Breast epithelium (tissue), 4 donors: ENCODE results near the gene FAU. TPM values are rescaled to one million over a fixed set of nuclear protein-coding genes. Genes with fewer than 3 reads are reported as not detected.

Source experiments
- DNase-seq, 2 donors: peaks; one replicate each; pipeline ENCODE4 v3.0.0-alpha.2; 2019; ENCODE audit warnings: low spot score in 2 of 2
- H3K27ac ChIP-seq, 2 donors: fragments of 200-600 bp; sonication (generic) in 1 of 2; one replicate each; pipeline ENCODE4 v1.5.1; 2016 to 2019; ENCODE audit warnings: mild to moderate bottlenecking in 1 of 2
- H3K27me3 ChIP-seq, 2 donors: fragments of 200-600 bp; sonication (generic) in 1 of 2; one replicate each; pipeline versions ENCODE4 v1.5.1 to v1.6.0; 2017 to 2019; ENCODE audit warnings: control low read depth in 1 of 2, mild to moderate bottlenecking in 1 of 2
- H3K36me3 ChIP-seq: fragments of 200-600 bp; one replicate; pipeline ENCODE4 v1.5.1; 2019
- H3K4me1 ChIP-seq, 2 donors: fragments of 200-600 bp; sonication (generic); one replicate each; pipeline ENCODE4 v1.5.1; 2016 to 2019; ENCODE audit warnings: control low read depth in 1 of 2
- H3K4me3 ChIP-seq, 3 donors: fragments of 200-600 bp; sonication (generic); 1 replicate in 2 of 3; 2 replicates in 1 of 3; pipeline ENCODE4 v1.5.1; 2016 to 2019; ENCODE audit warnings: mild to moderate bottlenecking in 3 of 3, moderate library complexity in 2 of 3
- H3K9me3 ChIP-seq, 2 donors: fragments of 200-600 bp; sonication (generic) in 1 of 2; one replicate each; pipeline ENCODE4 v1.5.1; 2016 to 2019; ENCODE audit warnings: control low read depth in 1 of 2
- POLR2A ChIP-seq: fragments of 450-650 bp; IDR thresholded peaks from one replicate; pipeline ENCODE4 v1.6.1; 2016; ENCODE audit warnings: antibody characterized with exemption, mild to moderate bottlenecking, moderate library complexity
- POLR2AphosphoS5 ChIP-seq, 3 donors: sonication (generic); formaldehyde crosslinking; IDR thresholded peaks; one replicate each; pipeline ENCODE4 v1.6.1; 2017; ENCODE audit warnings: antibody characterized with exemption in 3 of 3
- intact Hi-C: fragments of 100-400 bp; cut with DNase I; formaldehyde crosslinking; loops from one replicate; pipeline ENCODE4 v1.15.1; 2023; ENCODE audit warnings: low total_unique reads
- total RNA-seq, 3 donors: library from RNA; depleted of rRNA; stranded (reverse); fragments of >200 nt; gene quantifications; one replicate each; pipeline ENCODE4 v1.1.0, GENCODE V29; 2016
- TF ChIP-seq, protein P1 (sequence below), 3 donors: fragments of 450-650 bp; IDR thresholded peaks; one replicate each; pipeline ENCODE4 v1.5.1; 2016 to 2017; ENCODE audit warnings: antibody characterized with exemption in 3 of 3, mild to moderate bottlenecking in 3 of 3, moderate library complexity in 3 of 3

FAU gene
- total RNA-seq, 3 donors from 2014 or later, result 786 to 1,230 (median 855) TPM

DNA sequence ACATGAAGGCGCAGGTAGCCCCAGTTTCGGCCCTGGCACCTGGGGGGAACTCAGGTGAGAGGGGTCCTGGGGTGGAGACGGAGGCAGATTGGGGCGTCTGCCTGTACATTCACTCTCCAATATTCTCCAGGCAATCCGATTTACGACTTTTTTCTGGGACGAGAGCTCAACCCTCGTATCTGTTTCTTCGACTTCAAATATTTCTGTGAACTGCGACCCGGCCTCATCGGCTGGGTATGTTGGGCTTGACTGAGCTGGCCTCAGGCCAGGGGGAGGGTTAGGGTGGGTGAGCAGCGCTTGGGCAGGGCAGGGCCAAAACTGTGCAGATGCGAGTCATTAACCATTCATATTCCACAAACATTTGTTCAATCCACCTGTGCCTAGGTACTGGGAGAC, 8.6 kb downstream of the FAU start:
- no peak for TF ChIP-seq POLR2AphosphoS5 (IDR thresholded peaks at IDR 0.05)
- TF ChIP-seq, protein P1, sequence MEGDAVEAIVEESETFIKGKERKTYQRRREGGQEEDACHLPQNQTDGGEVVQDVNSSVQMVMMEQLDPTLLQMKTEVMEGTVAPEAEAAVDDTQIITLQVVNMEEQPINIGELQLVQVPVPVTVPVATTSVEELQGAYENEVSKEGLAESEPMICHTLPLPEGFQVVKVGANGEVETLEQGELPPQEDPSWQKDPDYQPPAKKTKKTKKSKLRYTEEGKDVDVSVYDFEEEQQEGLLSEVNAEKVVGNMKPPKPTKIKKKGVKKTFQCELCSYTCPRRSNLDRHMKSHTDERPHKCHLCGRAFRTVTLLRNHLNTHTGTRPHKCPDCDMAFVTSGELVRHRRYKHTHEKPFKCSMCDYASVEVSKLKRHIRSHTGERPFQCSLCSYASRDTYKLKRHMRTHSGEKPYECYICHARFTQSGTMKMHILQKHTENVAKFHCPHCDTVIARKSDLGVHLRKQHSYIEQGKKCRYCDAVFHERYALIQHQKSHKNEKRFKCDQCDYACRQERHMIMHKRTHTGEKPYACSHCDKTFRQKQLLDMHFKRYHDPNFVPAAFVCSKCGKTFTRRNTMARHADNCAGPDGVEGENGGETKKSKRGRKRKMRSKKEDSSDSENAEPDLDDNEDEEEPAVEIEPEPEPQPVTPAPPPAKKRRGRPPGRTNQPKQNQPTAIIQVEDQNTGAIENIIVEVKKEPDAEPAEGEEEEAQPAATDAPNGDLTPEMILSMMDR (IDR thresholded peaks at IDR 0.05), result no peak
- TF ChIP-seq POLR2A, result no peak
- H3K4me3 ChIP-seq, result peak overlapping the region in 1 of 3 donors; percentile 57
- DNase-seq, result no peak
- H3K9me3 ChIP-seq, result no peaks in the 10 kb centered on the region
- H3K4me1 ChIP-seq, result peaks cover 6 to 17% of the 10 kb centered on the region in 2 donors
- intact Hi-C loops, result no loop called here
- no peaks in the 10 kb centered on the region for H3K27me3 ChIP-seq
- peak overlapping the region in 1 of 2 donors; percentile 68 for H3K27ac ChIP-seq
- peaks cover 5% of the 10 kb centered on the region for H3K36me3 ChIP-seq

DNA sequence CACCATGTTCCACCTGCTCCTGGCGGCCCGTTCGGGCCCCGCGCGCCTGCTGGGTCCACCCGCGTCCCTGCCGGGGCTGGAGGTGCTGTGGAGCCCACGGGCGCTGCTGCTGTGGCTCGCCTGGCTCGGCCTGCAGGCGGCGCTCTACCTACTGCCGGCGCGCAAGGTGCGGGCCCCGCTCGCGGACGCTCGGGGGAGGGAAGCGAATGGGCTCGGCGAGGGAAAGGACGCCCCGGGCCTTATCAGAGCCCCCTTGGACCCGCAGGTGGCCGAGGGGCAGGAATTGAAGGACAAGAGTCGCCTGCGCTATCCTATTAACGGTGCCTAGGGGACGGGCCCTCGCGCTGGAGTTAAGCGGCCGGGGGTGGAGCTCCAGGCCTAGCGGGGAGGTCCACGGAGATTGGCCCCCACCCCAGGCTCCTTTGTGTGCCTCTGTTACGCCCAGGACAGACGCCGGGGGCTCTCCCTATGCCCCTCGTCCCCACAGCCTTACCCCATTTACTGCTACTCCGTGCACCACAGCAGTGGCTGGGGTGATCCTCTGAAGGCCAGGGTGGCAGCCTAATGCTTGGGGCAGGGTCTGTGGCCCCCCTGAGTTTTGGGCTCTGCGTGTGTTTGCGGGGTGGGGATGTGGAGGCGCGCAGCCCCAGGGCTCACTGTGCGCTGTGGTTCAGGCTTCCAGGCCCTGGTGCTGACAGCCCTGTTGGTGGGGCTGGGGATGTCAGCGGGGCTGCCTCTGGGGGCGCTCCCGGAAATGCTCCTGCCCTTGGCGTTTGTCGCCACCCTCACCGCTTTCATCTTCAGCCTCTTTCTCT, 9.2 kb downstream of the FAU start:
- Histone ChIP-seq H3K27me3 (no peaks in the 10 kb centered on the region), H3K36me3 (peaks cover 5% of the 10 kb centered on the region), H3K27ac (peak overlapping the region; percentile 34 to 68), H3K4me3 (peak overlapping the region; percentile 35 to 57 (median 51)), H3K4me1 (peaks cover 6 to 17% of the 10 kb centered on the region in 2 donors), H3K9me3 (no peaks in the 10 kb centered on the region)
- TF ChIP-seq, protein P1 (IDR thresholded peaks at IDR 0.05), result peak; percentile 65 to 83 (median 73)
- TF ChIP-seq POLR2AphosphoS5 (IDR thresholded peaks at IDR 0.05) (peak; percentile 28 to 48 (median 42)), POLR2A (no peak)
- intact Hi-C loops, result no loop called here
- DNase-seq, result no peak

DNA sequence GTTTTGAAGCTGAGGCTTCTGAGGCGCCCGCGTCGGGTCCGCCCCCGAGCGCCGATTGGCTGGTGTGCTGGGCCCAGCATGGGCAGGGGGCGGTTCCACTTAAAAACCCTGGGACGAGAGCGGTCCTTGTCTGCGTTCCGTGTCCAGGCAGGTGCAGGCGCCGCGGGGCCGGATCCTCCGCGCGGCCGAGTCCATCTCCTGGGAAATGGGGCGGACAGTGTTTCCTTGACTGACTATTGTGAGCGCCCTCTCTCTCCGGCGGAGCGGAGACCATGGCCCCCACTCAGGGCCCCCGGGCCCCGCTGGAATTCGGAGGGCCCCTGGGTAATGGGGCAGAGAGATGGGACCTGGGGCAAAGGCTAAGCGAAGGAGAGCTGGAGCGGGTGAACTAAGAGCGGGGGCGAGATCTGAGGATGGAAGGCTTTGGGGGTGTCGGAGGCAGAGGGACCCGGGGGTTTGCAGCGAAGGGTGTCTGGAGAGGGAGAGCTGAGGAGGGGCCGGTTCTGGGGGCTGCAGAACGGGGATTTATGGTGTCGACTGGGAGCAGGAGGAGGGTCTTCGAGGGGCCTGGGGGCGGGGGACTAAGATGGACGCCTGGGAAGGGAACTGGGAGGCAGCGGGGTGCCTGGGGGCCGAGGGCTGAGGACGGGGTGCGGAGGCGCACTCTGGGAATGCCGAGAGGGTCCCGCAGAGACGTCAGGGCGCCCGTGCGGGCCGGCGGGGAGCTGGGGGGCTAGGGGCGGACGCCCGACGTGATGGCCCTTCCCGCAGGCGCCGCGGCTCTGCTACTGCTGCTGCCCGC, 10.0 kb downstream of the FAU start, which contains the start of gene TM7SF2:
TSS of gene TM7SF2 (plus strand) at position 129 of the 802 bp plus-strand sequence. CDS start at position 273, 144 bp downstream.
- no peak for TF ChIP-seq POLR2A
- peak; percentile 41 to 77 (median 71) for TF ChIP-seq POLR2AphosphoS5 (IDR thresholded peaks at IDR 0.05)
- peak; percentile 95 to 97 for DNase-seq
- Histone ChIP-seq H3K4me1 (peaks cover 6 to 17% of the 10 kb centered on the region in 2 donors), H3K4me3 (peak within 1 kb of the TSS; percentile 35 to 57 (median 51)), H3K27ac (peak within 1 kb of the TSS; percentile 34 to 68), H3K9me3 (no peaks in the 10 kb centered on the region), H3K27me3 (no peaks in the 10 kb centered on the region), H3K36me3 (peaks cover 5% of the 10 kb centered on the region)
- intact Hi-C loops, result no loop called here

- H3K9me3 ChIP-seq, result no peaks in the 10 kb centered on the region
- no peaks in the 10 kb centered on the region for H3K27me3 ChIP-seq
- intact Hi-C loops, result no loop called here
- peak overlapping the region in 2 of 3 donors; percentile 51 to 57 for H3K4me3 ChIP-seq
- peak overlapping the region in 1 of 2 donors; percentile 68 for H3K27ac ChIP-seq
- TF ChIP-seq POLR2A (no peak), POLR2AphosphoS5 (IDR thresholded peaks at IDR 0.05) (no peak)
- TF ChIP-seq, protein P1 (IDR thresholded peaks at IDR 0.05), result no peak
- H3K36me3 ChIP-seq, result peaks cover 5% of the 10 kb centered on the region
- H3K4me1 ChIP-seq, result peaks cover 6 to 12% of the 10 kb centered on the region in 2 donors
- DNase-seq, result no peak
Observed at GRCh38 chr11:65111159-65111743, 10.7 kb downstream of the FAU start.

- Histone ChIP-seq H3K9me3 (no peaks in the 10 kb centered on the region), H3K4me1 (peaks cover 6 to 10% of the 10 kb centered on the region in 2 donors), H3K36me3 (peaks cover 5% of the 10 kb centered on the region), H3K4me3 (no peak overlapping the region), H3K27ac (peak overlapping the region; percentile 13 to 68), H3K27me3 (no peaks in the 10 kb centered on the region)
- peak; percentile 80 to 92 for DNase-seq
- TF ChIP-seq, protein P1 (IDR thresholded peaks at IDR 0.05), result peak; percentile 98 to 100 (median 98)
- no peak for TF ChIP-seq POLR2AphosphoS5 (IDR thresholded peaks at IDR 0.05)
- intact Hi-C loops, result no loop called here
Observed at GRCh38 chr11:65110354-65110861, 11.5 kb downstream of the FAU start.
